ENCODE data around the gene RPL27A. TPM values are rescaled to one million over a fixed set of nuclear protein-coding genes. Genes with fewer than 3 reads are reported as not detected.

RPL27A gene
- total RNA-seq, 1 experiment from 2014 or later, result 1,055 TPM

DNA sequence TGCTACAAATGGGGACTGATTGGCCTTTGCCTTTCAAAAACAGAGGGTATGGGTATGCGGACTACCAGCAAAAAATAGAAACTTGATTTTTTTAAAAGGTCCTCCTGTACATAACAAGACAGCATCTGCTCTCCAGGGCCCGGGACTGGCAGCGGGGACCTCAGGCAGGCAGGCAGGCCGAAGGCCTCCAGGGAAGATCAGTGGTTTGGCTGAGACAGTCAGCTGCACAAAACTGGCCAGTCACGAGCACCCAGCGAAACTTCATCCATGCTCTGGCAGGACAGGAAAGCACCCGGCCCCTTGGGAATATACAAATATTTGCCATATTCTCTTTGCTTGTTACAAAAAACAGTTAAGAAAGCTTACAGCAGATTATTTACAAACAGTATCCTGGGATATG is 11.0 kb downstream of the RPL27A start:
- Histone ChIP-seq H2AFZ (ENCODE audit: low read depth, low read length, poor library complexity, severe bottlenecking) (no peak overlapping the region), H3K27ac (ENCODE audit: low read depth, low read length) (no peak overlapping the region), H3K27me3 (ENCODE audit: insufficient read depth, low read length) (no peaks in the 10 kb centered on the region), H4K20me1 (ENCODE audit: insufficient read depth) (no peaks in the 10 kb centered on the region), H3K9me3 (ENCODE audit: control insufficient read depth in 1 of 2, insufficient read depth in 1 of 2, low read depth in 1 of 2, low read length in 2 of 2) (no peaks in the 10 kb centered on the region), H3K79me2 (ENCODE audit: insufficient read depth, low read length) (peaks cover 21% of the 10 kb centered on the region), H3K36me3 (ENCODE audit: control insufficient read depth in 1 of 2, insufficient read depth in 2 of 2, low read length in 2 of 2) (peaks cover 0 to 11% of the 10 kb centered on the region in 2 experiments; a peak in 1 of 4 replicates), H3K9ac (ENCODE audit: low read length) (no peak overlapping the region), H3K4me3 (replicated peaks in 1 of 2; ENCODE audit: low read depth in 1 of 2, low read length in 2 of 2) (no peak overlapping the region), H3K4me1 (ENCODE audit: control insufficient read depth in 1 of 2, insufficient read depth in 2 of 2, low read length in 2 of 2) (peaks cover 5 to 16% of the 10 kb centered on the region in 2 experiments; a peak in 3 of 4 replicates), H3K9me2 (ENCODE audit: insufficient read depth) (no peaks in the 10 kb centered on the region), H3K4me2 (ENCODE audit: low read length) (no peak overlapping the region)
- ChIA-PET CTCF (no interaction called here), RAD21 (ENCODE audit: low non-redundant PET in 1 of 2, low total read pairs in 2 of 2, uncharacterized antibody in 2 of 2, unreplicated experiment in 2 of 2) (no interaction called here), POLR2A (no interaction called here)
- no peak for ATAC-seq
- intact Hi-C loops (cut with micrococcal nuclease), result no loop called here
- no peak for TF ChIP-seq RAD21 (IDR thresholded peaks at IDR 0.05; ENCODE audit: low read depth)
- no peak for TF ChIP-seq POLR2A (IDR thresholded peaks at IDR 0.05; ENCODE audit: borderline replicate concordance, extremely low read depth, insufficient read depth, insufficient read length)
- no TSS peak for BruUV-seq (replicated peaks)
- no peak for DNase-seq (ENCODE audit: low read depth, low spot score)

DNA sequence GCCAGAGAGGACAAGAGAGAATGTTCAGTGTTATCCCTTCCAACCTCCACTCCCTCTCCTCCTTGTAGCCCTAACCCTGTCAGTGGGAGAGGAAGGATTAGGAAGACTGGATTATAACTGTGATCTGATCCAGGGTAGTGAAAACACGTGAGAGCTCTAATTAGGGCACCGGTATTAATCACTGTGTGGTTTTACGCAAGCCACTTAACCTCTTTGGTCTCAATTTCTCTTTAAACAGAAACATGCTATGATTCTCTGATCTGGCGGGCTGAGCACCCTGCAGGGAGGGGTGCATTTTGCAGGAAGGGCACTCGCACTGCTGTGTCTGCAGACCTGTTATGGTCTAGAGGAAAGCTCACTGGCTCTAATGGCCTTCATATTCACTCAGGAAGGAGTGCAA is 11.5 kb downstream of the RPL27A start:
- H3K27me3 ChIP-seq (ENCODE audit: insufficient read depth, low read length), result no peaks in the 10 kb centered on the region
- intact Hi-C loops (cut with micrococcal nuclease), result no loop called here
- DNase-seq (ENCODE audit: low read depth, low spot score), result no peak
- no peak overlapping the region for H3K27ac ChIP-seq (ENCODE audit: low read depth, low read length)
- CTCF ChIA-PET, result no interaction called here
- H3K4me3 ChIP-seq (replicated peaks in 1 of 2; ENCODE audit: low read depth in 1 of 2, low read length in 2 of 2), result no peak overlapping the region
- H3K36me3 ChIP-seq (ENCODE audit: control insufficient read depth in 1 of 2, insufficient read depth in 2 of 2, low read length in 2 of 2), result peaks cover 0 to 11% of the 10 kb centered on the region in 2 experiments; a peak in 1 of 4 replicates
- H2AFZ ChIP-seq (ENCODE audit: low read depth, low read length, poor library complexity, severe bottlenecking), result no peak overlapping the region
- no TSS peak for BruUV-seq (replicated peaks)
- POLR2A ChIA-PET, result no interaction called here
- H3K9ac ChIP-seq (ENCODE audit: low read length), result no peak overlapping the region
- no peaks in the 10 kb centered on the region for H3K9me2 ChIP-seq (ENCODE audit: insufficient read depth)
- H4K20me1 ChIP-seq (ENCODE audit: insufficient read depth), result no peaks in the 10 kb centered on the region
- ATAC-seq, result no peak
- TF ChIP-seq, protein P1, sequence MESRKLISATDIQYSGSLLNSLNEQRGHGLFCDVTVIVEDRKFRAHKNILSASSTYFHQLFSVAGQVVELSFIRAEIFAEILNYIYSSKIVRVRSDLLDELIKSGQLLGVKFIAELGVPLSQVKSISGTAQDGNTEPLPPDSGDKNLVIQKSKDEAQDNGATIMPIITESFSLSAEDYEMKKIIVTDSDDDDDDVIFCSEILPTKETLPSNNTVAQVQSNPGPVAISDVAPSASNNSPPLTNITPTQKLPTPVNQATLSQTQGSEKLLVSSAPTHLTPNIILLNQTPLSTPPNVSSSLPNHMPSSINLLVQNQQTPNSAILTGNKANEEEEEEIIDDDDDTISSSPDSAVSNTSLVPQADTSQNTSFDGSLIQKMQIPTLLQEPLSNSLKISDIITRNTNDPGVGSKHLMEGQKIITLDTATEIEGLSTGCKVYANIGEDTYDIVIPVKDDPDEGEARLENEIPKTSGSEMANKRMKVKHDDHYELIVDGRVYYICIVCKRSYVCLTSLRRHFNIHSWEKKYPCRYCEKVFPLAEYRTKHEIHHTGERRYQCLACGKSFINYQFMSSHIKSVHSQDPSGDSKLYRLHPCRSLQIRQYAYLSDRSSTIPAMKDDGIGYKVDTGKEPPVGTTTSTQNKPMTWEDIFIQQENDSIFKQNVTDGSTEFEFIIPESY (IDR thresholded peaks at IDR 0.05; ENCODE audit: extremely low read depth, insufficient replicate concordance, low read length), result no peak
- TF ChIP-seq ZFX (IDR thresholded peaks at IDR 0.05) (no peak), CBX3 (IDR thresholded peaks at IDR 0.05; ENCODE audit: low read depth) (no peak)
- TF ChIP-seq, protein P2, sequence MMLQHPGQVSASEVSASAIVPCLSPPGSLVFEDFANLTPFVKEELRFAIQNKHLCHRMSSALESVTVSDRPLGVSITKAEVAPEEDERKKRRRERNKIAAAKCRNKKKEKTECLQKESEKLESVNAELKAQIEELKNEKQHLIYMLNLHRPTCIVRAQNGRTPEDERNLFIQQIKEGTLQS (IDR thresholded peaks at IDR 0.05), result no peak
- no peak overlapping the region for H3K4me2 ChIP-seq (ENCODE audit: low read length)
- H3K4me1 ChIP-seq (ENCODE audit: control insufficient read depth in 1 of 2, insufficient read depth in 2 of 2, low read length in 2 of 2), result peaks cover 8 to 20% of the 10 kb centered on the region in 2 experiments; a peak in 3 of 4 replicates
- H3K79me2 ChIP-seq (ENCODE audit: insufficient read depth, low read length), result peaks cover 21% of the 10 kb centered on the region
- no peaks in the 10 kb centered on the region for H3K9me3 ChIP-seq (ENCODE audit: control insufficient read depth in 1 of 2, insufficient read depth in 1 of 2, low read depth in 1 of 2, low read length in 2 of 2)
- RAD21 ChIA-PET (ENCODE audit: low non-redundant PET in 1 of 2, low total read pairs in 2 of 2, uncharacterized antibody in 2 of 2, unreplicated experiment in 2 of 2), result no interaction called here
